Suprapubic skin (tissue), 4 donors: ENCODE results near the gene DHX9. TPM values are rescaled to one million over a fixed set of nuclear protein-coding genes. Genes with fewer than 3 reads are reported as not detected.

Experiments used
- DNase-seq, 2 donors: peaks; one replicate each; pipeline ENCODE4 v3.0.0-alpha.2; 2019; ENCODE audit warnings: low spot score in 2 of 2
- H3K27ac ChIP-seq: fragments of 200-600 bp; sonication (generic); one replicate; pipeline ENCODE4 v1.5.1; 2019
- H3K27me3 ChIP-seq: fragments of 200-600 bp; sonication (generic); one replicate; pipeline ENCODE4 v1.5.1; 2019
- H3K36me3 ChIP-seq: fragments of 200-600 bp; sonication (generic); one replicate; pipeline ENCODE4 v1.5.1; 2019
- H3K4me1 ChIP-seq: fragments of 200-600 bp; sonication (generic); one replicate; pipeline ENCODE4 v1.5.1; 2019
- H3K4me3 ChIP-seq: fragments of 200-600 bp; sonication (generic); one replicate; pipeline ENCODE4 v1.5.1; 2019; ENCODE audit warnings: mild to moderate bottlenecking
- H3K9me3 ChIP-seq: fragments of 200-600 bp; sonication (generic); one replicate; pipeline ENCODE4 v1.5.1; 2019
- CTCF ChIP-seq, 2 donors: fragments of 200-600 bp in 1 of 2; fragments of 450-650 bp in 1 of 2; sonication (generic) in 1 of 2; IDR thresholded peaks; one replicate each; pipeline ENCODE4 v1.5.1; 2016 to 2019; ENCODE audit warnings: antibody characterized with exemption in 2 of 2, mild to moderate bottlenecking in 1 of 2, moderate library complexity in 1 of 2
- EP300 ChIP-seq: sonication (generic); formaldehyde crosslinking; IDR thresholded peaks from one replicate; pipeline ENCODE4 v1.6.1; 2017; ENCODE audit warnings: antibody characterized with exemption
- POLR2A ChIP-seq, 2 donors: fragments of 450-650 bp; IDR thresholded peaks; one replicate each; pipeline ENCODE4 v1.6.1; 2017; ENCODE audit warnings: antibody characterized with exemption in 2 of 2, mild to moderate bottlenecking in 2 of 2, moderate library complexity in 2 of 2
- POLR2AphosphoS5 ChIP-seq, 3 donors: sonication (generic); formaldehyde crosslinking; IDR thresholded peaks; one replicate each; pipeline ENCODE4 v1.6.1; 2017; ENCODE audit warnings: antibody characterized with exemption in 3 of 3
- WGBS: methylation state at CpG from one replicate; pipeline ENCODE4 v1.1.5; 2018; 5-methylcytosine and 5-hydroxymethylcytosine counted together
- total RNA-seq, 4 donors: library from RNA; depleted of rRNA; stranded (reverse); fragments of >200 nt; gene quantifications; one replicate each; pipeline ENCODE4 v1.1.0, GENCODE V29; 2016

DHX9 gene
- total RNA-seq, 4 donors from 2014 or later: 59.9 to 94.7 (median 75.0) TPM

GRCh38 chr1:182905321-182905720 is 66.2 kb downstream of the DHX9 start:
- TF ChIP-seq POLR2AphosphoS5 (IDR thresholded peaks at IDR 0.05): no peak
- no peak for TF ChIP-seq EP300
- TF ChIP-seq POLR2A (IDR thresholded peaks at IDR 0.05): no peak
- TF ChIP-seq CTCF (IDR thresholded peaks at IDR 0.05): no peak
- Histone ChIP-seq H3K27me3 (no peaks in the 10 kb centered on the region), H3K4me3 (no peak overlapping the region), H3K4me1 (no peaks in the 10 kb centered on the region), H3K36me3 (no peaks in the 10 kb centered on the region), H3K27ac (no peak overlapping the region), H3K9me3 (no peaks in the 10 kb centered on the region)
- 89% methylated on average over 2 of the region's 2 CpGs for WGBS
- DNase-seq: no peak

- H3K27me3 ChIP-seq: no peaks in the 10 kb centered on the region
- no peak overlapping the region for H3K4me3 ChIP-seq
- no peak overlapping the region for H3K27ac ChIP-seq
- no peaks in the 10 kb centered on the region for H3K36me3 ChIP-seq
- H3K9me3 ChIP-seq: peaks cover 6% of the 10 kb centered on the region
- no peak for DNase-seq
- TF ChIP-seq POLR2AphosphoS5 (IDR thresholded peaks at IDR 0.05) (no peak), CTCF (IDR thresholded peaks at IDR 0.05) (no peak), POLR2A (IDR thresholded peaks at IDR 0.05) (no peak), EP300 (no peak)
- H3K4me1 ChIP-seq: no peaks in the 10 kb centered on the region
- 62% methylated on average over 4 of the region's 4 CpGs for WGBS
Observed at GRCh38 chr1:182909578-182909977, 70.4 kb downstream of the DHX9 start.

GRCh38 chr1:182910143-182910542 is 71.0 kb downstream of the DHX9 start:
- DNase-seq: no peak
- Histone ChIP-seq H3K36me3 (no peaks in the 10 kb centered on the region), H3K4me1 (no peaks in the 10 kb centered on the region), H3K4me3 (no peak overlapping the region), H3K27me3 (no peaks in the 10 kb centered on the region), H3K9me3 (peaks cover 6% of the 10 kb centered on the region), H3K27ac (no peak overlapping the region)
- WGBS: 100% methylated on average over 1 of the region's 1 CpG
- TF ChIP-seq POLR2A (IDR thresholded peaks at IDR 0.05) (no peak), CTCF (IDR thresholded peaks at IDR 0.05) (no peak)

- H3K27me3 ChIP-seq: no peaks in the 10 kb centered on the region
- TF ChIP-seq CTCF (IDR thresholded peaks at IDR 0.05): no peak
- TF ChIP-seq POLR2AphosphoS5 (IDR thresholded peaks at IDR 0.05): no peak
- TF ChIP-seq EP300: no peak
- TF ChIP-seq POLR2A (IDR thresholded peaks at IDR 0.05): no peak
- DNase-seq: no peak
- H3K4me1 ChIP-seq: no peaks in the 10 kb centered on the region
- 96% methylated on average over 3 of the region's 3 CpGs for WGBS
- H3K9me3 ChIP-seq: peaks cover 6% of the 10 kb centered on the region
- no peak overlapping the region for H3K4me3 ChIP-seq
- no peak overlapping the region for H3K27ac ChIP-seq
- H3K36me3 ChIP-seq: no peaks in the 10 kb centered on the region
Observed at GRCh38 chr1:182913401-182913800, 74.3 kb downstream of the DHX9 start.

- no peak for DNase-seq
- WGBS: 77% methylated on average over 3 of the region's 3 CpGs
- H3K4me3 ChIP-seq: no peak overlapping the region
- no peaks in the 10 kb centered on the region for H3K36me3 ChIP-seq
- TF ChIP-seq POLR2AphosphoS5 (IDR thresholded peaks at IDR 0.05): no peak
- TF ChIP-seq EP300: no peak
- TF ChIP-seq POLR2A (IDR thresholded peaks at IDR 0.05): no peak
- TF ChIP-seq CTCF (IDR thresholded peaks at IDR 0.05): no peak
- H3K4me1 ChIP-seq: no peaks in the 10 kb centered on the region
- peaks cover 4% of the 10 kb centered on the region for H3K27me3 ChIP-seq
- H3K27ac ChIP-seq: no peak overlapping the region
- peaks cover 6% of the 10 kb centered on the region for H3K9me3 ChIP-seq
Observed at GRCh38 chr1:182917378-182917777, 78.2 kb downstream of the DHX9 start.
